ENCODE data around the gene SERPINB12.

SERPINB12 gene, protein sequence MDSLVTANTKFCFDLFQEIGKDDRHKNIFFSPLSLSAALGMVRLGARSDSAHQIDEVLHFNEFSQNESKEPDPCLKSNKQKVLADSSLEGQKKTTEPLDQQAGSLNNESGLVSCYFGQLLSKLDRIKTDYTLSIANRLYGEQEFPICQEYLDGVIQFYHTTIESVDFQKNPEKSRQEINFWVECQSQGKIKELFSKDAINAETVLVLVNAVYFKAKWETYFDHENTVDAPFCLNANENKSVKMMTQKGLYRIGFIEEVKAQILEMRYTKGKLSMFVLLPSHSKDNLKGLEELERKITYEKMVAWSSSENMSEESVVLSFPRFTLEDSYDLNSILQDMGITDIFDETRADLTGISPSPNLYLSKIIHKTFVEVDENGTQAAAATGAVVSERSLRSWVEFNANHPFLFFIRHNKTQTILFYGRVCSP

DNA sequence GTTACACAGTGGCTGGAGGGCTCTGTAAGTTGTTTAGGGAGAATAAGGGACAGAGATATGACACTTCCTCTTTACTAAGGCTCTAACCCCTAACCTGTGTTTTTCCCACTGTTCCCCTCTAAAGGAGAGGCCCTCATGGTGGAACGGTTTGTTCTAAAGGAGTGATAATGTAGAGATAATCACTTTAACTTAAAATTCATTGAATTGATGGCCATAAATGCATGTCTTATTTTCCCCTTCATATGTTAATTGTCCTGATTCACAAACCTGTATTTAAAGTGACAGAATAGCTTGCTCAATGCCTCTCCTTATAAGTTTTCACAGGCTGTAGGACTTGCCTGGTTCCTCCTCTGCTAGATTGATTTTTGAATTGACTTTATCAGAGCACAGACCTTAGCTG, at the start of gene SERPINB12:
Gene SERPINB12, plus strand, starts transcription at position 301 of the 400 bp plus-strand sequence. CDS start 13,791 bp downstream, outside the sequence.
- DNase-seq = no peak

DNA sequence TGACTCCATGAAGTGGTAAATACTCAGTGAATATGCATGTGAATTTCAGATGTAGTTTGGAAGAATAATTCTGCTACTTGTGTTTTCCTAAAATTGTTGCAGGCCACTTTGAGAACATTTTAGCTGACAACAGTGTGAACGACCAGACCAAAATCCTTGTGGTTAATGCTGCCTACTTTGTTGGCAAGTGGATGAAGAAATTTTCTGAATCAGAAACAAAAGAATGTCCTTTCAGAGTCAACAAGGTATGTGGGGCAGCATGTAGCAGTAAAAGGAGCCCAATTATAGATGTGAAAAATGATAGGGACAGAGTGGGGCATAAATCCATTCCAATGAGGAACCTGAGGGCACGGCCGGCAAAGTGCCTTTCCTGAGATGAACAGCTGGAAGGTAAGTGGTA, 49.3 kb upstream of the SERPINB12 start:
- DNase-seq = no peak

DNA sequence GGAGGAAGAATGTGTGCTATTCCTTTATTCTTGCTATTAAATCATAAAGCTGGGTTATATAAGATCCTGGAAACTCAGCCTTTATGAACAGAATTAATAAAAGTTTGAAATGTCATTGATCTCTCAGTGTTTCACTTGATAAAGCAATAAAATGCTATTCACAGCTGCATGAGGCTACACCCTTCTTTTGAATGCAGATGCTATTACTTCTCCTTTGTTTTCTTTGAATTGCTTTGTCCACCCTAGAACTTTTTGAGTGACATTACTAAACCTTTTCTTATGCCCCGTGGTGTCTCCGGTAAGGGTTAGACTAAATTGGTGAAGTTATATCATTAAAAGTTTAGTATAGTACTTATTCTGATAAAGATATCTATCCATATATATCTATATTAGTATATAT, 46.5 kb upstream of the SERPINB12 start:
- DNase-seq = no peak

DNA sequence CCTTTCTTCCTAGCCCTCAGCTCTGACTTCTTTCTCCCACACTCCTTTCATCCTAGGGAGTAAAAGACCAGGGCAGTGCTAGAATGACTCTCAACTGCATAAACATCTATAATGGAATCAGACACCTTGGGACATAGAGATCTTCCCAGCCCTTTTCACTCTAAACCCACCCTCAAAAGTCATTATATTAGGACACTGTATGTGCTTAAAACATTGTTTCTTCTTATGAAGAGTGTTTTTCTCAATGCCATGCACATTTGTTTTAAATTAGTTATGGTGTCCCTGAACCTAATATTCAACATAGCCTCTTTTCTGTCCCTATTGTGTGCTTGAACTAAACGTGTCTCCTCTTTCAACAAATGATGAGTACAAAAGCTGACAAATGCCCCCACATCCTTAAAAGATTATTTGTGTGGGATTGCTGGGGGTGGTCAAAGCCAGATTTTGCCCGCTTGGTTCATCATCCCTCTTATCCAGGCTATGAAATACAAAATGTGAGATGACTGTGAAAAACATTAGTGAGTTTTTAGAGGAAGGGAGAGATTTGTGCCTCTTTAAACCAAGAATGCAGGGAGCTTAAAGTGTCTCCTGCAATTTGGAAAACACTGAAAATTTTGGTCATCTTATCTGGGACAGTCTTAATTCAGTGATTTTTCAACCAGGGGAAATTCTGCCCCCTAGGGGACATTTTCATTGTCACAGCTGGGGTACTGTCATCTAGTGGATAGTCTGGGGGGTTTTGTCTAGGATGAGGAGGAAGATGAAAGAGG, 36.4 kb upstream of the SERPINB12 start:
- DNase-seq = no peak

DNA sequence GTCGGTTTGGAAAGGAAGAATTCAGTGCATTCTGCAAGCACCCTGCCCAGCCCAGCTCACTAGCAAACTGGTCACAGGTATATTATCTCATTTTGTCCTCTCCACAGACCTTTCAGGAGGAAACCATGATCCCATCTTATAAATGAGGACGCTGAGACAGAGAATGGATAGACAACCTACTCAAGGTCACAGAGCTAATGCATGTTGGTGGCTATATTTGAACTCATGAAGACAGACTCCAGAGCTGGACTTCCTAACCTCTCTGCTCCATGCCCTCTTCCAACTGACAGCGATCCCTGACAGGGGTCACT, 35.9 kb upstream of the SERPINB12 start:
- no peak for DNase-seq

DNA sequence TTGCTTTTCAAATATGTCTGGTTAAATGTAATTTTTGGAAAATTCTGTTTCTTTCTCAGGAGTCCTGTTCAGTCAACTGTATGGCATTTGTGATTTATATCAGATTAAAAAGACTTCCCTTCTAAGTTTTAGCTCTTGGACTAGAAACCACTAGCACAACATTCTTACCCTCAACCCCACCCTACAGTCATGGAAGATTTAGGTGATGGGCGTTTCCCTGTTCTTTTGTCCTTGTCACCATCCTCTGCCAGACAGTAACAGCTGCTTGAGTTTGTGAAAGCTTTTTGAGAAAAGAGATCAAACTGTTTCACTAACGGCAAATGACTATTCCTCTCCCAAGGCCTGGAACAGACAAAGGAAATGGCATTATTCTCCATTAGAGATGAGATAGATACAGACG, 33.6 kb upstream of the SERPINB12 start:
- DNase-seq = no peak

DNA sequence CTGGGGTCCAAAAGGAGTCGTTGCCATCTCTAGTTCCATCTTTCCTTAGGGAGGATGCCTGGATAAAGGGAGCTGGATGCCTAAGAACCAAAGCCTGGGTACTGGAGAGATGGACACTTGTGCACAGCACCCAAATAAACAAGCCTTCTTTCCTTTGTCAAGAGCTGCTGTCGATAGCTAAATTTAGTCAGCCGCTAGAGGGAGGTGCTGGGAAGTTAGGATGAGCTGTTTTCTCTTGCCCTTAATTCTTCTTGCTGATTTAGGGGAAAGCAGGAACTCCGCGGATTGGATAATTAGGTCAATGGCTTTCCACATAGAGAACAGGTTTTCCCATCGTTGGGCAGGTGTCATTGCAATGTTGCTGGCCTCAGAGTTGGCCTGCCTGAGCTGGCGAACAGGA, 30.9 kb upstream of the SERPINB12 start:
- no peak for DNase-seq

DNA sequence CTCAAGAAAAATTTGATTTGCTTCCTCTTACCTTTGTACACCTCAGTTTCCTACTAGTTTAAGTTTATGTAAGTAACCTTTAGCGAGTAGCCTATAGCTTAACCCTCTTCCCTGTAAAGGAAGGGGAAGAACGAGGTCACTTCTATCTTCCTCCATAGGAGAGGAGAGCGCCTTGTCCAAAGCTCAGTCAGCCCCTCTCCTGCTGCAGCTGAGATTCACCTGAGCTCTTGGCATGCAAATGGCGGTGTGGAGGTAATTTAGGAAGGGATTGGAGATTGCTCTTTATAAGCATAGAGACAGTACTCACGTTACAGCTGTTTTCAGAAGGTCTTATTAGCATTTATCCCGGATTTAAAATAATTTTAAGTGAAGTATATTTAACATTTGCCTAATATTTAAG, 27.8 kb upstream of the SERPINB12 start:
- no peak for DNase-seq

DNA sequence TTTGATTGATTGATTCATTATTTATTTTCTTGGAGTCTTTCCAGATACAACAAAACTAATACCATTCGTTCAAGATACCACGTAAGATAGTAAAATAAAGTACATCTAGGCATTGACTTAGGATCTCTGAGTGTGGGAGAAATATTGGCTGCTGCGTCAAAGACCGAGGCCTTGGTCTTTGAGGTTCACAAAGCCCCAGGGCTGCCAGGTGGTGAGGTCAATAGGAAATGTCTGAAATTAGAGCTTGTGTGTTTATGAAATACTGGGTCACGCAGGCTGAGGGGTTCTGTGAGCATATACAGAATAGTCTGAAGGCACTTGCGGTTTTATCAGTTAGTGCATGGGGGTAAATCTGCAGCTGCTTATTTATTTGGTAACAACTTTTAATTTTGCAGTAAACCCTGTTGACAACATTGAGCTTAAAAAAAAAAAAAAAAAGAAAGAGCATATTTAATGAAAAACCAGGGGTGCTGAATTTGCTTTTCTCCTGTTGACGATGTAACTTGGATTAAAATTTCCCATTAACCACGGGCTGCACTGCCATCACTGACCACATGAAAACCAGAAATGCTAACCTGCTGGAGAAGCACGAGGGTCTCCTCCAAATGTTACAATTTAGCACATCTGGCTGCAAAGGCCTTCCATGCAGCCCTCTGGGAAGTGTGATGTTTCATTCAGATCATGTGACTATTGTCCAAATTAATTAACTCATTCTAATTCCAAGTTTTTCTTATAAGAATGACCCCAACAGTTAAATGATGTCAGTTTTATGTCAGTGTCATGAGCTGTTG, 27.1 kb upstream of the SERPINB12 start:
- no peak for DNase-seq

DNA sequence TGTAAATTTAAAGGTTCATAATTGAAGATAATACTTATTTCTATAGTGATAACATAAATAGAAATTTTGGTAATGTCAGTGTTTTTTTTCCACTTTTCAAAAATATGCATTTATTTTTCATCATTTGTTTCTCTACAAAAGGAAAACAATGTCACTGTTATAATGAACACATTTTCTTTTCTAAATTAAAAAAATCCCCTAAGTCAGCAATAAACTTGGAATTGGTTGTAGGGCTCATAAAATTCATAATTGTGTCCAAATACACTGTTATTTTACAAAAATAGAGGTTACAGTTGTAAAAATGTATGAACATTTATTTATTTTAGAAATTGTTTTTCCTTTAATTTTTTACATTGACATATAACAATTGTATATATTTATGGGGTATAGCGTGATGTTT, 26.4 kb upstream of the SERPINB12 start:
- no peak for DNase-seq

DNA sequence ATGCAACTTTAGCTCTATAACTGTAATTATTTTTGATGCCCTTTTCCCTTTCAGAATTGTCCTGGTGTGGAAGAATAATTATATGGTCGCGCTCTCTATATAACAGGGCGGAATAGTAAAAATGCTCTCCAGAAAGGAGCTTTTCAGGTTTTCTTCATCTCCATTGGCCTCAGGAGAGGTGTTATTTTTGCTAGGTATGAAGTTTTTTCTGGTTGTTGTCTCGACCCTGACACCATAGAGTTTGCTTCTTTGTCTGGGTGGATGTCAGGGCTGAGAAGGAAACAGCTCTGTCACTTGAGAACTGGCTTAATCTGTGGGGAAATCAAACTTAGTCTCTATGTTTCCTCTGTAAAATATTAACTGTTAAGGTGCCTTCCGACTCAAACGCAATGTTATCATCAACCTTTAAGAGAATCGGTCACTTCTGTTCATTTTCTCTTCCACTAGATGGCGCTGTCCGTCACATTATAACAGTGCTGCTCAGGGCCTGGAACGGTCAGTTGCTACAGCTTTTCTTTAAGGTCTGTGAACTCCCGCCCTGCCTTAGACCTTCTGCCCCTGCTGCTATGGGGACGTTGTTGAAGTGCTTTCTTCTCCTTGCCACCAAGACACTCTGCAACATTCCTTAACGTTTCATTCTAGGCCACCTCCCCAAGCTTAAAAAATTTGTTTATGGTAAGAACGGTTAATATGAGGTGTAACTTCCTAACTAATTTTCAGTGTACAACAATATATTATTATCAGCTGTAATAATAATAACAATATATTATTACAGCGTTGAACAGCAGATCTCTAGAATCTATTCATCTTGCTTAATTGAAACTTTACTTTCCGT, 23.8 kb upstream of the SERPINB12 start:
- DNase-seq = no peak

DNA sequence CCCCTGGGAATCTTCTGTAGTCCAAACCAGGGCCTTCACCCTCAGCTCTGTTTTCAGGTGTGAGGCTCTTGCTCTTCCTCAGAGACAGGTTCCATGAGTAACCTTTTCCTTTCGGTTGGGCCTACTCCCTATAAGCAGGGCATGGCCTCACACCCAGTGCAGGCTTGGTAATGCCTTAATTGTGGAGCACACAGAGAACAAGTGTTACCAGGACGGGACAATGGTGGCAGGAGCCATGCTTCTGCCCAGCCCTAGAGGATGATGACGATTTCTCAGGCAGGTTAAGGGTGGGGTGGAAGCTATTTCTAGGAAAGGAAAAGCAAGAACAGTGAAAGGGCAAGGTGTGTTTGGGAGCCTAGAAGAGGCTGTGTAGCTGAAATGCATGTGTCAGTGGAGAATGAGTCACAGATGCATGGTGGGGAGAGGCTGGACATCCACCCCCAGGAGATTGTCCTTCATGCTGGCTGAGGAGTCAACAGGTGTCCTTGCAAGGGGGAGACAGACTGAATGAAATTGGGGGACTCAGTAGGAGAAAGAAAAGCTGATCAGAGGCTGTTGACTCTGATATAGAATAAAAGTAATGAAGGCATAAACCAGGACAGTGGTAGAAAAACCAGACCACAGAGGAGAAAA, 22.0 kb upstream of the SERPINB12 start:
- no peak for DNase-seq

DNA sequence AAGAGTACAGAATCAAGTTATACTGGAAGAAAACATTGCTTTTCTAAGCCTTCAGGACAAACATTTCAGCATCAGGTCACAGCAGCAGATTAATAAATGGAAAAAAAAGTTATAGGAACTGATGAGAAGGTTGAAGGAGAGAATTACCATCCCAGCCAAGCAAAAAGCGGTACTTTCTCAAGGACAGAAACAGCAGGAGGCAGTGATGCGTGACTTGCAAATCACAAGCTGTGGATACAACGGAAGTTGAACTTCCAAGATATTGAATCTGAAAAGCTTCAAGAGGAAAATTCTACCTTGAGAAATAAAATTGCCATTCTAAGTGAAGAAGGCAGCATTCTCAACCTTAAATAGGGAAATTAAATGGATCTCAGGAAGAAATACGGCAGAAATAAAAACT, 18.5 kb upstream of the SERPINB12 start:
- DNase-seq = no peak

DNA sequence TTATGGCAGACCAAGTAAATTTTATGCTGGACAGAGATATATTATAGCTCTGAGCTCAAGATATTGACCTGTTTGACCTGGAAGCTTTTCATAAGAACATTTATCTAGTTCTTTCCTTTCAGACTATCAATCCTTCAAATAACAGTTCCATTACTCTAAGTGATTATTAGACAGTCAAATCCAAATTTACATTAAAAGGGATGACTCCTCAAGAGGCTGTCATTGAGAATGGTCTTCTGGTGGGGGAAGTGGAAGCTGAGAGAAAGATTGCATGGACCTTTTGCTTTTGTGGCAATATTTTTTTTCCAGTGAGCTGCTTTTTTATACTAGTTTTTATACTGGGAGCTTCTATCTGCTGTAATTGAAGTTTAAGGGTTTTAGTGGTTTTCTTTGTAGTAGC, 14.9 kb upstream of the SERPINB12 start:
- no peak for DNase-seq

DNA sequence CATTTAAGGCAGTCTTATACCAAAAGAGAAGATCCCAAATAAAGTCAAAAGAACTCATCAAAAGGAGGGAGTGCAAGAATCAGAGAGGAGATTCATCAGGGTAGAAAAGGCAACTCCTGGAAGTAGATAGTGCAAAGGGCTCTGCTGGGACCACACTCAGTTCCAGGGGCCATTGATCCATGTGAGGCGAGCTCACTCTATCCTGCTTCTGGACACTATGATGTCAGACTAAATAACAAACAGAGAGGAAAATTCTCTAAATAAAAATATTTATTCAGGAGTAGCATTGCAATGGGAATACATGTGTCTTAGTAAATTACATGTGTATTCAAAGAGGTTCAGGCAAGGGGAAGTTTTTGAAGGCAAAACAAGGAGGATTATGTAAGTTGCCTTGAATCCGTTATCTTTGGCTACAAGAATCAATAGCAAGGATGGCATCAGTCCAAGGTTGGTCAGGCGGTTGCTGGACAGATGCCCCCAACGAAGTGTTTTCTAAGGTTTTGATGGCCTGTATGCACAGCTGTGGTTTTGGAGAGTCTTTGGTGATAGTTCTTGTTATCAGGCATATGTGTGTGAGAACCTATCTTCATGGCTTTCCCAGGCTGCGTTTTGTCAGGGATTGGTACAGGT, 13.2 kb upstream of the SERPINB12 start:
- DNase-seq = no peak

DNA sequence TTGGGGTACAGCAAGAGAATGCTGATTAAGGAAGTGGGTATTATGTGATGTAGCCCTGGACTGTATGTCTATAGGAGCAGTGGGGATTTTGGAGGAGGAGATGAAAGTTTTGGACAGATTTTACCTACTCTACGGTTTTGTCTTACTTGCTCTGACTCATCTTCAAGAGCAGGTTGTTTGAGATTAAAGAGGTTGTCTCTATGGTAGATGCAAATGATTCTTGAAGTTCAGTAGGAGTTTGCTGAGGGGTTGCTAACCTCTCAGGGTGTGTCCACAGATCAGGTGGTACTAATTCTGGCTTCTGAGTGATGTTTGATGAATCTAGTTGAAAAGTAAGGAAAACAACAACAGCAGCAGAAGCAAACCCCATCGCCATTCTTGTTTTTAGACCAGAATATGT, 9.7 kb upstream of the SERPINB12 start:
- no peak for DNase-seq

DNA sequence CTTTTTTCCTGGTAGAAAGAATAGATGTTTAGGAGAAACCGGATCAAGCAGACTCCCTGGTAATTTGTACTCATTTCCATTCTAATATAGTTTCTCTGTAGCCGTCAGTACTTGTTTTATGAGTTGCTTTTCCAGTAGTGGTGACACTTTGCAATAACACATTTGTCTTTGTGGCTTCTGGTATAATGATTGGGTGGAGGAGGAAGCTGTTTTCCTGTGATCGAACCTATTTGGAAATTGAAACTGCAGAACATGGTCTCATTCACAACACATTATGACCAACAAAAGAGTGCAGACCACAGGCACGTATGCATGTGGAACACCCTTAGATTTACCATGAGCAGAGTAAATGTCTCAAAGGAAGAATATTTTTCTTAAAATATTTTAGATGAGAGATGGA, 7.6 kb upstream of the SERPINB12 start:
- no peak for DNase-seq

DNA sequence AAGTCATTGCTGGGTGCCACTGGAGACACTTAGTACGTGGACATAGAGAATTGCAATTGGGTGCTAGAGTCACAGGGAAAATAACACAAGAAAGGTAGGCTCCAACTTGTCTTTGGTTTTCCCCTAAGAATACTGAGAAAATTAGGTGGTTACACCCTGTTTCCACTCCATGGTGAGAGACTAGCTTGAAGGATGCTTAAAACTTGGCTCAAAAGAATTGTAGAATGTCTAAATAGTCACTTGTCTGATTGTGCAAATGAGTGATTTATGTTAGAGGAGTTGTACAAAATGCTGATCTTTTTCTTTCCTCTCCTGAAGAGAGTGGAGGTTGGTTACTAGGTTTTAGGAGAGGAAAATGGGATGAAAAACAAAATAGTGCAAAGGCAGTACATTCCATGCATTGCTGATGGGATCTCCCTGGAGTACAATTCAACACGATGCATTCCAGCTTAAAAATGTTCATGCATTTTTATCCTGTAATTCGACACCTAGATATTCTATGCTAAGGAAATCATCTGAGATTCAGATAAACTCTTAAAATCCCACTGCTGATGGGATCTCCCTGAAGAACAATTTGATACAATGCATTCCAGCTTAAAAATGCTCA, 2.2 kb upstream of the SERPINB12 start:
- peak; percentile 26 for DNase-seq

DNA sequence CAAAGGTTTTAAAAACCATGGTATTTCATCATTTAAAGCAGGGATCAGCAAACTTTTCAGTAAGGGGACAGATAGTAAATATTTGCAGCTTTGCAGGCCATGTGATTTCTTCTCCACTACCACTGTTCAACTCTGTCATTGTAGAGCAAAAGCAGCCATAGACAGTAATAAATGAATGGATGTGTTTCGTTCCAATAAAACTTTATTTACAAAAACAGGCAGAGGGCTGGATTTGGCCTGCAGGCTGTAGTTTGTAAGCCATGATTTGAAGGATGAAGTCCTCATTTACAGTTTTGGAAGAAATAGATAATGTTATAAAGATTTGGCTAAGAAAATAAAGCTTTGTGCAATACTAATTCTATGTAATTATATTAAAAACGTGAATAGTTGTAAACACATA, 1.8 kb downstream of the SERPINB12 start:
- no peak for DNase-seq

DNA sequence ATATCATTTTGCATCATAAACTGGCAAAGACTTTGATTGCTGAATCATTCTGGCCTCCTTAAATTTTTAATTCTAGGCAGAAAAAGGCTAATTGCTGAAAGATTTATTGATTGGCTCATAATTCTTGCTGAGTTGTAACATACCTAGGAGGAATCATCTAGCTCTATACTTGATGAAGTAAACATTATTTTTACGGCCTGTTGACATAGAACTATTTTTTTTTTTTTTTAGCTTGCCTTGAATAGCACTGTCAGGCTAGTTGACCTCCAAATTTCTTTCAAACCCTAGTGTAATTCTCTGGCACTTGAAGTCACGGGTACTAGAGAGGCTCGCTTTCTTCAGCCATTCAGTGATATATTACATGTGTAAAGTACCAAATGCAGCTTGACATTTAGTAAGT, 2.8 kb downstream of the SERPINB12 start:
- no peak for DNase-seq

DNA sequence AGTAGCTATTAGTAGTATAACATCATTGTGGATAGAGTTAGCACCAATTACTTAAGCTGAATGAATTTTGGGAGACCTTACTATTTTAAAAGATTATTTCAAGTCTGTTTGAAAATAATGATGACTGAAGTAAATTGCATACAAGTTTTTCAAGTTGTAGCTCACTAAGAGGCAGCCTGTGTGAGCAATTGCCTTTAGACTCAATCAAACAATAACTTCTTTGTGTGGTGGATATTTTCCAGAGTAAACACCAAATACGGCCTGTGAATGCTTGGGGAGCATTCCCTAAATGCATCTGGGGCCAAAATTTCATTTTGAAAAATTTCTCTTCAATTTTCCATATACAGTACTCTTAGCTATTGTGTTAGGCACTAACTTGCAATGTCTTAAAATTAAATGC, 7.9 kb downstream of the SERPINB12 start:
- no peak for DNase-seq

All from NCI-H226 (cell line).